ENCODE data around the gene NAGPA.
A peak's percentile ranks its signal among the peaks of the same experiment; 100 is the strongest.
"Not testable (repeated sequence)": the region's sequence is repeated elsewhere in the genome, so short reads cannot be mapped to it uniquely, and the experiment has no call there.

NAGPA gene

DNA sequence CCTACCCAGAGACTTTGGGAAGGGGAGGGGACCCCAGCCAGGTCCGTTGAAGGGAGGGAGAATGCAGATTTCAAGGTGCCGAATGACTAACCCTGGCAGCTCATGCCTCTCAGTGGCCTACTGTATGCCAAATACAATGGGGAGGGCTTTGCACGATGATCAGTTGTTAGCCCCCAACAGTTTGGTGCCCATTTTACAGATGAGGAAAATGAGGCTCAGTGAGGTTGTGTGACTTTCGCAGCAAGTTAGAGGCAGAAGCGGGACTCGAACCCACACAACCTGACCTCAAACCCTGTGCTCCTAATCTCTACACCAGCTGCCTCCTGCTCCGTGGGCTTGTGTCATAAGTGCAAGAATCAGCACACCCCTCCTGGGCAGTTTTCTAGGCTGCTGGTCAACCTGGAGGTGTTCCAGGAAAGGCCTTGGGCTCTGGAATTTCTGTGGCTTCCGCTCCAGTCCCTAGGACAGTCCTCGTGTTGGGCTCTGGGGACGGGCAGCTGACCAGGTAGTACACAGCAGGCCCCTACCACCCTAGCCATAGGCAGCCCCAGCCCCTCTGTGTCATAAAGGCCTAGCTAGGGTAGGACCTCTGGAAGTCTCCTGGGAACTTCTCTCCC is 11.9 kb upstream of the NAGPA start:
- H3K4me3 ChIP-seq (ENCODE audit: low read depth, low read length), result no peak overlapping the region
- in situ Hi-C loops (cut with HindIII; ENCODE audit: low sequenced_read_pairs), result no loop called here
- DNase-seq (ENCODE audit: low read depth), result no peak
- TF ChIP-seq, protein P1, sequence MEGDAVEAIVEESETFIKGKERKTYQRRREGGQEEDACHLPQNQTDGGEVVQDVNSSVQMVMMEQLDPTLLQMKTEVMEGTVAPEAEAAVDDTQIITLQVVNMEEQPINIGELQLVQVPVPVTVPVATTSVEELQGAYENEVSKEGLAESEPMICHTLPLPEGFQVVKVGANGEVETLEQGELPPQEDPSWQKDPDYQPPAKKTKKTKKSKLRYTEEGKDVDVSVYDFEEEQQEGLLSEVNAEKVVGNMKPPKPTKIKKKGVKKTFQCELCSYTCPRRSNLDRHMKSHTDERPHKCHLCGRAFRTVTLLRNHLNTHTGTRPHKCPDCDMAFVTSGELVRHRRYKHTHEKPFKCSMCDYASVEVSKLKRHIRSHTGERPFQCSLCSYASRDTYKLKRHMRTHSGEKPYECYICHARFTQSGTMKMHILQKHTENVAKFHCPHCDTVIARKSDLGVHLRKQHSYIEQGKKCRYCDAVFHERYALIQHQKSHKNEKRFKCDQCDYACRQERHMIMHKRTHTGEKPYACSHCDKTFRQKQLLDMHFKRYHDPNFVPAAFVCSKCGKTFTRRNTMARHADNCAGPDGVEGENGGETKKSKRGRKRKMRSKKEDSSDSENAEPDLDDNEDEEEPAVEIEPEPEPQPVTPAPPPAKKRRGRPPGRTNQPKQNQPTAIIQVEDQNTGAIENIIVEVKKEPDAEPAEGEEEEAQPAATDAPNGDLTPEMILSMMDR (IDR thresholded peaks at IDR 0.05; ENCODE audit: low read depth, low read length, missing control alignments), result no peak

DNA sequence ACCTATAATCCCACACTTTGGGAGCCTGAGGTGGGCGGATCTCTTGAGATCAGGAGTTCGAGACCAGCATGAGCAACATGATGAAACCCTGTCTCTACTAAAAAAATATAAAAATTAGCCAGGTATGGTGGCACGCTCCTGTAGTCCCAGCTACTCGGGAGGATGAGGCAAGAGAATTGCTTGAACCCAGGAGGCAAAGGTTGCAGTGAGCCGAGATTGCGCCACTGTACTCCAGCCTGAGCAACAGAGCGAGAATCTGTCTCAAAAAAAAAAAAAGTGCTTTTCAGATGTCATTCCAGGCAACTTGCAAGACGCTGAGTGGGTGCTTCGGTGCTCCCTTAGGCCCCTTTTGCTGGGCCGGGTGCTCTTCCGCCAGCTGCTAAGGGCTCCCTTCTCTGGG is 10.8 kb upstream of the NAGPA start:
- DNase-seq (ENCODE audit: low read depth), result not testable (repeated sequence)

DNA sequence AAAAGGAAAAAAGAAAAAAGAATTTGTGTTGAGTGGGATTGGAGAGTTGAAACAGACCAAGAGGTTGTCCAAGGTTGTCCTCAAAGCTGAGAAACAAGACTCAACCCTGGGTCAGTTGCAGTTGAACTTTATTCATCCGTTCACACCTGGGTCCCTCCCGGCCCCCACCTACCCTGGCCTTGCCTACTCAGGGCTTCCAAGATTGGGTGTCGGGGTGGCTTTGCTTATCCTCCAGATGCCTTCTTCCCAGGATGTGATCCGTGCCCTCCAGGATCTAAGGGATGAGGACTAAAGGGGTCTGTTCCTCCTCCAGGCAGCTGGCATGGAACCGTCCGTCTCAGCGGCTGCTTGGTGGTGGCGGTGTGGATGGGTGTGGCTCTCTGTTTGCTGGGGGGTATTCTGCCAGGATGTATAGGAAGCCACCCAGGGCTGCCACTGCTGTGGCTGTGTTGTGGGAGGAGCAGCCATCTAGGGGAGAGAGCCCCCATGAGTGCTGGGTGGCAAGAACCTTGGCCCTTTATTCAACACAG is 10.3 kb upstream of the NAGPA start:
- TF ChIP-seq, protein P1 (IDR thresholded peaks at IDR 0.05; ENCODE audit: low read depth, low read length, missing control alignments), result no peak
- no peak overlapping the region for H3K4me3 ChIP-seq (ENCODE audit: low read depth, low read length)
- no peak for DNase-seq (ENCODE audit: low read depth)
- in situ Hi-C loops (cut with HindIII; ENCODE audit: low sequenced_read_pairs), result no loop called here

More for the DNA sequence above, 10.8 kb upstream of the NAGPA start:
- in situ Hi-C loops (cut with HindIII; ENCODE audit: low sequenced_read_pairs); H3K4me3 ChIP-seq (ENCODE audit: low read depth, low read length): not testable (repeated sequence)

DNA sequence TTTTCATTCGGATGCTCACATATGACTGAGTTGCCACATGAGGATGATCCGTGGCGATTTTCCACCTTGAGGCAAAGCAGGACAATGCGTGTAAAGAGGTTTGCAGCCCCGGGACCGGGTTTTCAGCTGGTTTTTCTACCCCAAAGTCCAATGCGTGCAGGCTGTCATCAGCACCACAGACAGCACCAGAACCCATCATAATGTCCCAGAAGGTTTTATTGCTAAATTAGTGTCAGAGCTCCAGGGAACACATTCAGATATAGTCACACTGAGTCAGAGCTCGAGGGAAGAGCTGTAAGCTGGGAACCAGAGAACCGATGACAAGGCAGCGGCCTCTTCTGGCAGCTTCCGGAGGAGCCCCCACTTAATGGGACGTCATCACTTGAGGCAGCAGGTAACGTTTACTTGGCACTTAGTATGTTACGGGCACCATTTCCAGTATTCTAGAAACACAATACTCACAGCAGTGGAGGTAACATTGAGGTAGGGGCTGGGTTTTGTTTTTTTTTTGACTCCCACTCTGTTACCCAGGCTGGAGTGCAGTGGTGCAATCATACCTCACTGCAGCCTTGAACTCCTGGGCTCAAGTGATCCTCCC is 8.9 kb upstream of the NAGPA start:
- no peak for DNase-seq (ENCODE audit: low read depth)
- H3K4me3 ChIP-seq (ENCODE audit: low read depth, low read length), result no peak overlapping the region
- in situ Hi-C loops (cut with HindIII; ENCODE audit: low sequenced_read_pairs), result no loop called here
- TF ChIP-seq, protein P1 (IDR thresholded peaks at IDR 0.05; ENCODE audit: low read depth, low read length, missing control alignments), result no peak

DNA sequence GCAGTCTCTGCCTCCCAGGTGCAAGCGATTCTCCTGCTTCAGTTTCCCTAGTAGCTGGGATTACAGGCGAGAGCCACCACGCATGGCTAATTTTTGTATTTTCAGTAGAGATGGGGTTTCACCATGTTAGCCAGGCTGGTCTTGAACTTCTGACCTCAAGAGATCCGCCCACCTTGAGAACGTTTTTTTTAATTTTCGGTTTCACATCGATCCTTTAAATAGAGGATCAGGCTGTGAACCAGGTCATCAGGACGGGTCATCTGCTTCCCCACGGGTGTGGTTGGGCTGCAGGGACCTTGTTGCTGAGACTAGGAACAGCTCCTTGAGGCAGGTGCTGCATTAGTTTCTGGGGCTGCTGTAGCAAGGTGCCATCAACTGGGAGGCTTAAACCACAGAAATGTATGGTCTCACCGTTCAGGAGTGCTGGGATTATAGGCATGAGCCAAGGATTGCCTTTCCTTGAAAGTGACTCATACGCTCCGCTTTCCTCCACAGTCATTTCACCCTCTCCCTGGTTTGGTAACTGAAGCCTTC is 7.9 kb upstream of the NAGPA start:
- peak; percentile 38 for DNase-seq (ENCODE audit: low read depth)
- no peak overlapping the region for H3K4me3 ChIP-seq (ENCODE audit: low read depth, low read length)
- in situ Hi-C loops (cut with HindIII; ENCODE audit: low sequenced_read_pairs), result no loop called here
- TF ChIP-seq, protein P1 (IDR thresholded peaks at IDR 0.05; ENCODE audit: low read depth, low read length, missing control alignments), result no peak

DNA sequence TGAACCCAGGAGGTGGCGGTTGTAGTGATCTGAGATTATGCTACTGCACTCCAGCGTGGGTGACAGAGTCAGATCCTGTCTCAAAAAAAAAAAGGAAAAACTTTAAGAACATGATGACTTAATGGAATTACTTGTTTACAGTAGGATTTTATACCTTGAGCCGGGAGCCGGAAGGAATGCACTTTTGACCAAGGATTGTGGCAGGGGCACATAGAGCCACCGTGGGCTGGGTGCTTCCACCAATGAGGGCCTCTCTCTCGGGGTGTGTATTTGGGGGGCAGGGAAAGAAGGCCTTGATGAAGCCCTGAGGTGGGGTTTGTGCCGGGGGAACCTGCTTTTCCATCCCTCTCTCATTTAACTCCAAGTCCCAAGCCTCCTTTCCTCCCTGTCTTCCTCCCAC is 6.7 kb upstream of the NAGPA start:
- DNase-seq (ENCODE audit: low read depth), result no peak
- no peak overlapping the region for H3K4me3 ChIP-seq (ENCODE audit: low read depth, low read length)
- TF ChIP-seq, protein P1 (IDR thresholded peaks at IDR 0.05; ENCODE audit: low read depth, low read length, missing control alignments), result no peak
- in situ Hi-C loops (cut with HindIII; ENCODE audit: low sequenced_read_pairs), result no loop called here

All from astrocyte of the cerebellum (primary cell).